HPDE6-E6E7 (cell line): Measurements from ENCODE around the gene TMEM80.
"Not testable (repeated sequence)": the region's sequence is repeated elsewhere in the genome, so short reads cannot be mapped to it uniquely, and the experiment has no call there.

Experiments used
- DNase-seq: peaks from one replicate; pipeline ENCODE4 v3.0.0; 2011; ENCODE audit warnings: missing footprints; ENCODE audit errors: extremely low spot score

Gene TMEM80

GRCh38 chr11:721247-721740 is 25.7 kb downstream of the TMEM80 start:
- no peak for DNase-seq

DNA sequence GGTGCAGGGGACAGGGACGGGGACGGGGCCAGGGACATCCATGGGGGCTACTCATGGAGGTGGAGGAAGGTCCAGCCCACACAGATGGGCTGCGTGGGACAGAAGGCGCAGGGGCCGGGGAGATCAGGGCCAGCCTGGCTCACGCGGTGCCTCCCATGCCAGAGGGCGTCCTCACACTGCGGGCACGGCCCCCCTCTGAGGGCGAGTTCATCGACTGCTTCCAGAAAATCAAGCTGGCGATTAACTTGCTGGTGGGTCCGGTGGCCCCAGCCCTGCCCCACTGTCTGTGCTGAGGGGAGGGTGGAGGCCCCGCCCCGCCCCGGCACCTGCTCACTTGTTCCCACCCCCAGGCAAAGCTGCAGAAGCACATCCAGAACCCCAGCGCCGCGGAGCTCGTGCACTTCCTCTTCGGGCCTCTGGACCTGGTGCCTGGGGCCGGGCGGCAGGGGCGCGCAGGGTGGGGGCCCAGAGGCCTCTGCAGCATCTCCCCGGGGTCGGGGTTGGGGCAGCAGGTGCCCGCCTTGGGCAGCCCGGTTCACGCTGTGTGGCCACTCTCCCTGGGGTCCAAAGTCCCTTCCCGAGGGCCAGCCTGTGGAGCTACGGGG is 26.2 kb downstream of the TMEM80 start:
- DNase-seq = no peak

- DNase-seq = no peak
Measured at GRCh38 chr11:722346-722811, 26.8 kb downstream of the TMEM80 start.

DNA sequence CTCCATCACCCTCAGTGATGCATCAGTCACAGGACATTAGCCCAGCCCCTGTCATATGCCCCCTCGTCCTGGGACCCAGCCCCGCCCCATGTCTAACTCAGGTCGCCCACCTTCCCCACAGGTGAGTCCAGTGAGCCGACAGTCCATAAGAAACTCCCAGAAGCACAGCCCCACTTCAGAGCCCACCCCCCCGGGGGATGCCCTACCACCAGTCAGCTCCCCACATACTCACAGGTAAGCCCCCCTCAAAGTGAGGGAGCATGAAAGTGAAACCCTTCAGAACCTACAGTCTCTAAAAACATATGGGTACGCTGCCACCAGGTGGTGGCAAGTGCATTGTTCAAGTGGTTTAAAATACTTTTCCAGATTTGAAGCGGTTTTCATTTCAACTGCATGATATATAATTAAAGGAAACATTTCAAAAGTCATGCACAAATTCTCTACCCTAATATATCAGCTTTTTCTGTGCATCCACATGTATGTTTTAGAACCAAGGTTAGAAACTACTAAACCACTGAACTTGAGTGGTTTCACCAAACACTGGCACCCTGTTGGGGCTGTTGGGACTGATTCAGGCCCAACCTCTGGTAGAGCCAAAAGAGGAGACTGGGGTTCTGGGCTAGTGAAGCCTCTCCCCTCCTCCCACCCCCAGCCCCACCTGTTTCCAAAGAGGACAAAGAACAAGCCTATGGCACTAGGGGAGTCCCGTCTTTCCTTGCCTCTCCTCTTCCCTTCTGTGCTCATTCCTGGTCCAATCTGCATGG is 27.7 kb downstream of the TMEM80 start:
- DNase-seq = no peak

DNA sequence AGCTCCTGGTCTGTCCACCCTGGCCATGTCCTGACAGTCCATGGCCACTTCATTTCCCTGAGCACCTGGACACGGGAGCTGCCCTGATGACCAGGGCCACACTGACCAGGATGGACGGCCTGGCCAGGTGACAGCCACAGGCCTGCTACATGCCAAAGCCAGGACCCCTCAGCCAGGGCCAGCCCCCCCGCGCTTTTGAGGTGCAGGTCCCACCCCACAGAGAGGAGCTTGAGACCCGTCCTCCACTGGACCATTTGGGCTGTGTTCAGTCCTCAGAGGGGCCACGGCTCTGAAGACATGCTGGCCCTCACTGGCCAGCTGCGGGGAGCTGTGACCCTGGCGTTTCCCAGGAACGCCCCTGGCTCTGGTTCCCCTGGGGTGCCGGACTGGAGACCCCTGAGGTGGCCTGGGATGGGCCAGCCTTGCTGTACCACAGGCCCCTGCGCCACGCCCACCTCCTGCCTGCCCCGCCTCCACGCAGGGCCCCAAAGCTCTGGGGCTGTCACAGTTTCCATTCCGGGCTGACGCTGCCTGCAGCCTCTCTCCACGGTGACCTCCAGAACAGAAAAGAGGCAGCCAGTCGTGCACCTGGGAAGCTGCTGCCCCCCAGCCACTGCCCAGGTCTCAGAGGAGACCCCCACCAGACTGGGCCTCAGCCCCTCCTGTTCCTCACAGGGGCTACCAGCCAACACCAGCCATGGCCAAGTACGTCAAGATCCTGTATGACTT is 28.6 kb downstream of the TMEM80 start:
- no peak for DNase-seq

- DNase-seq = no peak
Measured at GRCh38 chr11:724778-725386, 29.3 kb downstream of the TMEM80 start.

GRCh38 chr11:725624-726202 is 30.1 kb downstream of the TMEM80 start:
- no peak for DNase-seq

DNA sequence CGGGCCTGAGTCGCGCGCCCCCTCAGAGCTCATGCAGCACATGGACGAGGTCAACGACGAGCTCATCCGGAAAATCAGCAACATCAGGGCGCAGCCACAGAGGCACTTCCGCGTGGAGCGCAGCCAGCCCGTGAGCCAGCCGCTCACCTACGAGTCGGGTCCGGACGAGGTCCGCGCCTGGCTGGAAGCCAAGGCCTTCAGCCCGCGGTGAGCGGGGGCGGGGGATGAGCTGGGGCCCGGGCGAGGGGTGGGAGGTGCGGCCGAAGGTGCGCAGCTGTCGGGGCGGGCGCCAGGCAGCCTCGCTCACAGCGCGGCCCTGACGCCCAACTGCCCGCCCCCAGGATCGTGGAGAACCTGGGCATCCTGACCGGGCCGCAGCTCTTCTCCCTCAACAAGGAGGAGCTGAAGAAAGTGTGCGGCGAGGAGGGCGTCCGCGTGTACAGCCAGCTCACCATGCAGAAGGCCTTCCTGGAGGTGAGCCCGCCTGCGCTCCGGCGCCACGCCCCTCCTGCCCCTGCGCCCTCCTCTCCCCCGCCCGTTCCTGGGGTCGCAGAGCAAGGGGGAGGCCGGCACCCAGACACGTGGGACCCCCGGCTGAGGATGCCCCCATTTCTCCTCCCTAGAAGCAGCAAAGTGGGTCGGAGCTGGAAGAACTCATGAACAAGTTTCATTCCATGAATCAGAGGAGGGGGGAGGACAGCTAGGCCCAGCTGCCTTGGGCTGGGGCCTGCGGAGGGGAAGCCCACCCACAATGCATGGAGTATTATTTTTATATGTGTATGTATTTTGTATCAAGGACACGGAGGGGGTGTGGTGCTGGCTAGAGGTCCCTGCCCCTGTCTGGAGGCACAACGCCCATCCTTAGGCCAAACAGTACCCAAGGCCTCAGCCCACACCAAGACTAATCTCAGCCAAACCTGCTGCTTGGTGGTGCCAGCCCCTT is 30.9 kb downstream of the TMEM80 start:
- DNase-seq = peak; percentile 76

DNA sequence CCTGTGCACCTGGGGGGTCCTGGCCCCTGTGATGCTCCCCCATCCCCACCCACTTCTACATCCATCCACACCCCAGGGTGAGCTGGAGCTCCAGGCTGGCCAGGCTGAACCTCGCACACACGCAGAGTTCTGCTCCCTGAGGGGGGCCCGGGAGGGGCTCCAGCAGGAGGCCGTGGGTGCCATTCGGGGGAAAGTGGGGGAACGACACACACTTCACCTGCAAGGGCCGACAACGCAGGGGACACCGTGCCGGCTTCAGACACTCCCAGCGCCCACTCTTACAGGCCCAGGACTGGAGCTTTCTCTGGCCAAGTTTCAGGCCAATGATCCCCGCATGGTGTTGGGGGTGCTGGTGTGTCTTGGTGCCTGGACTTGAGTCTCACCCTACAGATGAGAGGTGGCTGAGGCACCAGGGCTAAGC is 31.7 kb downstream of the TMEM80 start:
- no peak for DNase-seq

DNA sequence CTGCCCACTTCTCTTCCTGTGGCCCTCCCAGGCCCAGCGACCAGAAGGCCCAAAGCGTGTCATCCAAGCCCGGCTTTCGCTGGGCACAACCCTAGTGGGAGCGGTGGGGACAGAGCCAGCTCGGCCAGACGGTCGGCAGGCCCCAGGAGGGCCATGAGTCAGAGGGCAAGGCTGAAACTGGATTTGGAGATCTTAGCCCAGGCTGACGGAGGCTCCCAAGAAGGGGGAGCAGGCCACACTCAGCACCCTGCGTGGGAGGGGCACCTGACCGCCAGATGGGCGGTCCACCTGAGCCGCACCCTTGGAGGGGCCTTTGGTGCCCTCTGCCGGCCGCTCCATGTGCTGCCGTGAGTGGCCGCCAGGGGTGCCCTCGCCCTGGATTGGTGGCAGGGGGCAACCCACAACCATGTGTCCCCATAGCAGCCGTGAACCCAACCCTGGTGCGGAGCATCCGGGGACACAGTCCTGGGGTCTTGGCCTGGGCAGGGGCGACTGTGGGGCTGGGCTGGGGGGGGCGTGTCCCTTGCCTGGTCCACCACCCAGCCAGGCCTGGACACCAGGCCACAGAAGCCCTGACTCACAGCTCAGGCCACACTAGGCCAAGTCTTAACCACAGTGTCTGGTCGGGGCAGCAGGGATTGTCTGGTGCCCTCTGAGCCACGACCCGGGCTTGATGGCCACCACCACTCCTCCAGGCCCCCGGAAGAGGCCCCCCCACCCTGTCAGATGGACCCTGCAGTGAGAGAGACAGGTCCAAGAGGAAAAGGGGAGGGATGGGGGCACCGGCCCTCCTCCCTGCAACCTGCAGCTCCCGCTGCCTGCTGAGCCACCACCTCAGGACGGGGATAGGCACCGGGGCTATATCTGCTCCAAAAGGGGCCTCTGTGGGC is 32.5 kb downstream of the TMEM80 start:
- peak; percentile 95 for DNase-seq

DNA sequence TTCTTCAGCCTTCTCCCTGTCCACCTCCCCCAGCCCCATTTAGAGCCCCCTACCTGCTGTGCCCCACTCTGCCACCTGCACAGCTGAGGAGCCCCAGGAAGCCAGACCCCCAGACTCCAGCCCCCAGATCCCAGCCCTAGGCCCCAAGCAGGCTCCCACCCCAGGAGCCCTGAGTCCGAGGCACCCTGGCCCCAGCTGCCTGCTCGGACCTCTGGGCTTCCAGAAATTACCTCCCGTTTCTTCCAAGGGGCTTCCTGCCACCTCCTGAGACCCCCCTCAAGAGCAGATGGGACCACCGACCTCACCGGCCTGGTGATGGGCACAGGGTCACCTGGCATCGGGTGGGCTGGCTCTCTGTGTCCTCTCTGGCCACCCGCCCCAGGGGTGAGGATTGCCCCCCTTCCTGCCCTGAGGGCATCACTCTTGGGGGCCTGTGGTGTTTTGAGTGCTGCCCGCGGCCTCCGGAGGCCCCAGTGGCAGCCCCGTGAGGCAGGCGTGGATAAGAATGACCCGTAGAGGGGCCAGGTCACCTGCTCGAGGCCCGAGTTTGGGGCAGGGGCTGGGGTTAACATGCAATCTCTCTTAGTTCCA is 33.4 kb downstream of the TMEM80 start:
- no peak for DNase-seq

DNA sequence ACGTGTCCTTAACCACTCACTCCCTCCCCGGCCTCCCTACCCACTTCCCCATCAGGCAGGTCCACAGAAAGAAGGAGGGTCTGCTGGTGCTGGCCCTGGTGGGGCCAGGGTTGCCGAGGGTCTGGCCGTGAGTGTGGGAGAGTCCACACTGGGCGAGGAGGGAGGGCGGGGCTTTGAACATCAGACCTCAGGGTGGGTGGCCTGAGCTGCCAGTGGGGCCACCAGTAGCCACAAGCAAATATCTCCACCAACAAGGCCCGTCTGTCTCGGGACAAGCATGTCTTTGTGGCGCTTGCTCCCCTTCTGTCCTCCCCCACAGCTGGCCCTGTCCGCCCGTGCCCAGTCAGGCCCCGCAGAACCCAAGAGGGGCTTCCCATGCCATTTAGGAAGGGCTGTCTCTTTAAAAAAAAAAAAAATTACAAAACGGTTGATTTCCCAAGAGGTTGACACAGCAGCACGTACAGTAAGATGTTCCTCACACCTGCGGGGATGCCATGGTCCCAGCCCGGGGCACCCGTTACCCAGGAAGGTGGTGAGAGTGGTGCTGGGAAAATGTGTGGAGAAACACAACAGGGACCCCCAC is 34.0 kb downstream of the TMEM80 start:
- no peak for DNase-seq

DNA sequence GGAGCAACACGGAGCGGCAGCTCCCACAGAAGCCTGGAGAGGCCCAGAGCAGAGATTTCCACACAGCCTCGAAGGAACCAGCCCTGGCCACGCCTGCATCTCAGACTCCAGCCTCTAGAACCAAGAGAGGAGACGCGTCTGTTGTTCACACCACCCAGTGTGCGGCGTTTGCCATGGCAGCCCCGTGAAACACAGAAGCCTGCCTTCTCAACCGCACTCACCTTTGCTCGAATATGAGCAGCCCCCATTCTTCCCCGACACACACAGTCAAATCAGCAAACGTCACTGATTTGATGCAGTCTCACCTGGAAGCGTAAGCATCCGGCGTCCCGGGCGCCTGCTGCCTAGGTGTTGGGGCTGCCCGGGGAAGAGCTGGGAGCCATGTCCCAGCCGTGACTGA is 37.5 kb downstream of the TMEM80 start:
- DNase-seq = no peak

DNA sequence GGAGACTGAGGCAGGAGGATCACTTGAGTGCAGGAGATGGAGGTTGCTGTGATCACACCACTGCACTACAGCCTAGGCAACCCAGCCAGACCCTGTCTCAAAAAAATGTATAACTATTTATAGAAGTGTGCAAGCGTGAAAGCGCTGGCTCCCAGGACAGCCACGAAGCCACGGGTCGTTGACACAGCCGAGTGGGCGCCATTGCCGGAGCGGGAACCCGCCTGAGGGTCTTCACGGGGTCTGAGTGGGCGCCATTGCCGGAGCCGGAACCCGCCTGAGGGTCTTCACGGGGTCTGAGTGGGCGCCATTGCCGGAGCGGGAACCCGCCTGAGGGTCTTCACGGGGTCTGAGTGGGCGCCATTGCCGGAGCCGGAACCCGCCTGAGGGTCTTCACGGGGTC is 38.9 kb downstream of the TMEM80 start:
- DNase-seq = not testable (repeated sequence)

DNA sequence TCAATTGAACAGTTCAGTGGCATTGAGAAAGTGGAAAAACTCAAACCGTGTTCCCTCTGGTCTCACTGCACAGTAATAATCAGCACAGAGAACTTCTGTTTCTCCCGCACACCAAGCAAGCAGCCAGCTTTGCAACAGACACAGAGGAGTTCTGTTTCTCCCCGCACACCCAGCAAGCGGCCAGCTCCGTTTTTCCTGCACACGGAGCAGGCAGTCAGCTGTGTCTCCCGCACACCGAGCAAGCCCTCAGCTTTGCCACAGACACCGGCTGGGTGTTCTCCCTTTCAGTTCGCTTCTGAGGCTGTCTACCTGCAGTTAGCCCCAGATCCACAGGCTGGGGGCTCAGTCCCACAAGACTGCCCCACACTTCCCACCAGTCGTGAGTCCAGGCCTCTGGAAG is 41.8 kb downstream of the TMEM80 start:
- DNase-seq = no peak

DNA sequence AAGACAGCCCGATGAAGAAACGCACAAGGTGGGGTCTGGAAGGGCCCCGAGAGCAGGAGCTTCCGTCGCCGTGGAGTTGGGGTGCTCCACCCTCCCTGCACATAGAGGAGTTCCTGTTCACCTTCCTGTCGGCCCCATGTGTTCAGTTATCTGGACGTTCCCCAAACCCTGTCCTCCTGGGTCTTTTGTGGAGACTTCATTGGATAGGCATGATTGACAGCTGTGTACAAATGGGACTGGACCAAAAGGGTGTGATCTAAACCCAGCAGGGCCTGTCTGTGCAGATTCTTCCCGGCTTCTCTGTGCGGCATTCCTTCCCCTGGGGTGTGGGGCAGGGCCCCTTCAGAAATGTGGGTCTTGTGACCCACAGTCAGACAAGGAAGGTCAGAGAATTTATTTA is 42.3 kb downstream of the TMEM80 start:
- DNase-seq = not testable (repeated sequence)

- DNase-seq = no peak
Measured at GRCh38 chr11:742156-742546, 46.5 kb downstream of the TMEM80 start.

DNA sequence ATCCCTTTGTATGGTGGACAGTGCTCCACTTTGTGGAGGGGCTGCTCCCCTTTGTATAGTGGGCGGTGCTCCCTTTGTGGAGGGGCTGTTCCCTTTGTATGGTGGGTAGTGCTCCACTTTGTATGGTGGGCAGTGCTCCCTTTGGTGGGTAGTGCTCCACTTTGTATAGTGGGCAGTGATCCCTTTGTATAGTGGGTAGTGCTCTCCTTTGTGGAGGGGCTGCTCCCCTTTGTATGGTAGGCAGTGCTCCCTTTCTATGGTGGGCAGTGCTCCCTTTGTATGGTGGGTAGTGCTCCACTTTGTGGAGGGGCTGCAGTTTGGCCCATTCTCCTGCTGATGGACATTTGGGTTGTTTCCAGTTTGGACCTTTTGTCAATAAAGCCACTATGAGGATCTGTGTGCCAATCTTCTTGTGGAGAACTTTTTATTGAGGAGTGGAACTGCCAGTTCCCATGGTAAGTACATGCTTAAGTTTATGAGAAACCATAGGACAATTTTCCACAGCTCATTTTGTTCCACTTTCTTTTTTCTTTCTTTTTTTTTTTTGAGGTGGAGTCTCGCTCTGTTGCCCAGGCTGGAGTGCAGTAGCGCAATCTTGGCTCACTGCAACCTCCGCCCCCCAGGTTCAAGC is 47.1 kb downstream of the TMEM80 start:
- no peak for DNase-seq
